Upper lobe of left lung (tissue), 6 donors: ENCODE data around the gene CDC42SE1. TPM values are rescaled to one million over a fixed set of nuclear protein-coding genes. Genes with fewer than 3 reads are reported as not detected.

Experiments
- ATAC-seq, 2 donors: fragments of 200-7000 bp; cut with Tn5 transposase; one replicate each; pipeline ENCODE4 v1.9.1; 2022; ENCODE audit warnings: mild to moderate bottlenecking in 2 of 2, moderate library complexity in 2 of 2; ENCODE audit not compliant: low FRiP score in 2 of 2
- DNase-seq, 2 donors: peaks; one replicate each; pipeline ENCODE4 v3.0.0-alpha.2; 2019 to 2020
- H3K27ac ChIP-seq, 4 donors: fragments of 200-600 bp; sonication (generic); one replicate each; pipeline ENCODE4 v1.5.1; 2016 to 2019
- H3K27me3 ChIP-seq, 4 donors: fragments of 200-600 bp; sonication (generic); one replicate each; pipeline ENCODE4 v1.5.1; 2017 to 2019
- H3K36me3 ChIP-seq, 4 donors: fragments of 200-600 bp; sonication (generic); one replicate each; pipeline ENCODE4 v1.5.1; 2016 to 2019
- H3K4me1 ChIP-seq, 4 donors: fragments of 200-600 bp; sonication (generic); one replicate each; pipeline ENCODE4 v1.5.1; 2018 to 2019
- H3K4me3 ChIP-seq, 4 donors: fragments of 200-600 bp; sonication (generic); one replicate each; pipeline ENCODE4 v1.5.1; 2017 to 2019; ENCODE audit warnings: mild to moderate bottlenecking in 2 of 4, moderate library complexity in 1 of 4
- H3K9me3 ChIP-seq, 4 donors: fragments of 200-600 bp; sonication (generic); one replicate each; pipeline ENCODE4 v1.5.1; 2018 to 2019
- CTCF ChIP-seq, 6 experiments: fragments of 450-650 bp in 4 of 6; fragments of 200-600 bp in 2 of 6; sonication (generic) in 2 of 6; IDR thresholded peaks; one replicate each; pipeline ENCODE4 v1.5.1; 2016 to 2019; ENCODE audit warnings: antibody characterized with exemption in 6 of 6
- EP300 ChIP-seq, 4 donors: sonication (generic); formaldehyde crosslinking; IDR thresholded peaks; one replicate each; pipeline ENCODE4 v1.5.1; 2017; ENCODE audit warnings: antibody characterized with exemption in 4 of 4, control low read depth in 2 of 4
- POLR2A ChIP-seq, 4 donors: fragments of 450-650 bp; IDR thresholded peaks; one replicate each; pipeline ENCODE4 v1.5.1; 2016 to 2017; ENCODE audit warnings: antibody characterized with exemption in 4 of 4, mild to moderate bottlenecking in 2 of 4
- POLR2AphosphoS5 ChIP-seq, 2 donors: sonication (generic); formaldehyde crosslinking; IDR thresholded peaks; one replicate each; pipeline ENCODE4 v1.5.1; 2017; ENCODE audit warnings: antibody characterized with exemption in 2 of 2
- WGBS, 2 donors: methylation state at CpG; one replicate each; pipeline ENCODE4 v1.1.5; 2017 to 2018; 5-methylcytosine and 5-hydroxymethylcytosine counted together
- total RNA-seq, 6 donors: library from RNA; depleted of rRNA in 4 of 6; stranded (reverse); fragments of >200 nt in 4 of 6; gene quantifications; one replicate each; pipeline versions ENCODE4 v1.1.0 to v1.2.1, GENCODE V29; 2016 to 2021
- donor health status: DM: no; HTN: no; CAD: no; lungs with moderate emphysema.
- donor health status: DM: no; HTN: yes; CAD: no; lungs with severe emphysema.

Gene CDC42SE1
- total RNA-seq, 6 donors from 2014 or later: 66.9 to 131 (median 90.5) TPM

GRCh38 chr1:151060657-151061421 is 1.4 kb upstream of the CDC42SE1 start:
- TF ChIP-seq EP300 (IDR thresholded peaks at IDR 0.05) (no peak), POLR2A (IDR thresholded peaks at IDR 0.05) (no peak), CTCF (IDR thresholded peaks at IDR 0.05) (no peak), POLR2AphosphoS5 (IDR thresholded peaks at IDR 0.05) (no peak)
- H3K9me3 ChIP-seq: no peaks in the 10 kb centered on the region
- H3K27me3 ChIP-seq: no peaks in the 10 kb centered on the region
- 63 to 74% methylated on average over 4 of the region's 4 CpGs for WGBS, 2 donors
- no peak for ATAC-seq
- H3K36me3 ChIP-seq: peaks cover 0 to 12% (median under 1%) of the 10 kb centered on the region in 4 donors
- H3K27ac ChIP-seq: peak overlapping the region in 1 of 4 donors; percentile 99
- DNase-seq: no peak
- peaks cover 23 to 37% (median 30%) of the 10 kb centered on the region in 4 donors for H3K4me1 ChIP-seq
- peak overlapping the region in 3 of 4 donors; percentile 65 to 93 (median 88) for H3K4me3 ChIP-seq

DNA sequence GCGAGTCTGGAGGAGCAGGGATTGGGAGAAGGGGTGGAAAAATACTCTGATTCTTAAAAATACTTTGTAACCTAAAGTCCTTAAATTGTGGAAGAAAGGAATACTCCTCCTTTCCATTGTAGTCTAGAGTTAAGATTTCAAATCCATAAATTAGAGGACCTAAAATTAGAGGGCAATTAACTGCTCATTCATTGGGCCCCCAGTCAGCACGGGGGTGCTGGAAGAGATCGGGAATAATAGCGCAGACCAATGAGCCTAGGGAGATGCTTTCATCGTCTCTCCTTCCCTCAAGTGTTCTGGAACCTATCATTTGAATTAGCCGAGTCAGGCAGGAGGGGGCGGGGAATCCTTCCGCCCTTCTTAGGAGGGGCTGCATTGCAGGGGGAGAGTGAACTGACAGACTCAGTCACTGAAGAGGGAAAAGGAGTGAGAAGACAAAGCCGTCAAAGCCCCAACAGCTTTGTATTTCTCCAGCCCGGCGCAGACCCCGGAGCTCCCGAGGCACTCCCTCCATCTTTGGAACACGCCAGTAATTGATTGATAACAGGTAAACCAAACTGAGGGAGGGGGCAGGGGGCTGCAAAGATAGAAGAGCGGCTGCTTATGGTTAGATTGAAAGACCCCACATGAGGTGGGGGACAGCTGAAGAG is 710 bp upstream of the CDC42SE1 start, which contains the start of gene MLLT11:
MLLT11 (plus strand) TSS at position 391 of the 650 bp plus-strand sequence. CDS start 6,828 bp downstream, outside the sequence.
- TF ChIP-seq CTCF (IDR thresholded peaks at IDR 0.05) (no peak), POLR2AphosphoS5 (IDR thresholded peaks at IDR 0.05) (peak in 1 of 2 donors; percentile 31)
- H3K9me3 ChIP-seq: no peaks in the 10 kb centered on the region
- ATAC-seq (peak in 1 of 2 donors; percentile 41), DNase-seq (no peak)
- WGBS, 2 donors: 3 to 4% methylated on average over 13 to 15 of the region's 15 CpGs
- peaks cover 30 to 44% (median 38%) of the 10 kb centered on the region in 4 donors for H3K4me1 ChIP-seq
- peak within 1 kb of the TSS; percentile 65 to 93 (median 88) for H3K4me3 ChIP-seq
- peaks cover 6 to 19% (median 8%) of the 10 kb centered on the region in 4 donors for H3K36me3 ChIP-seq
- no peaks in the 10 kb centered on the region for H3K27me3 ChIP-seq
- peak within 1 kb of the TSS; percentile 89 to 99 (median 98) for H3K27ac ChIP-seq

DNA sequence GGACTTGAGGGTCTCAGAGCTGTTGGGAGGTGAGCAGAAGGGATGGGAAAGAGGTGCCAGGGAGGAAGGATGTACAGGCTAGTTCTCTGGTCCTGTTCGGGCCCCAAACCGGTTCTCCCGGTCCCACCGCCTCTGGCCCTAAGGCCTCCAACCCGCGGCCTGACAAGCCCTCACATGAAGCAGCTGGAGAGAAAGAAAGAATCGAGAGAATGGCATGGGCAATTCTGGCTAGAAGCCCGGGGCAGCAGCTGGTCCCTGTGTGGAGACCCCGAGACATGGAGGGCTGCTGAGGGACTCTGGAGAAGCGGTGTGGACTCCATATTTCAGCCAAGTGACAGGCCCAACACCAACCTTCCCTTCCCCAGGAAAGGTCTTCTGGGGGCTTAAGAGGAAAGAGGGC is 730 bp downstream of the CDC42SE1 start:
- Histone ChIP-seq H3K4me1 (peaks cover 30 to 47% (median 40%) of the 10 kb centered on the region in 4 donors), H3K9me3 (no peaks in the 10 kb centered on the region), H3K27me3 (no peaks in the 10 kb centered on the region), H3K4me3 (peak overlapping the region; percentile 65 to 93 (median 88)), H3K36me3 (peaks cover 19 to 34% (median 22%) of the 10 kb centered on the region in 4 donors), H3K27ac (peak overlapping the region; percentile 89 to 99 (median 98))
- TF ChIP-seq POLR2A (IDR thresholded peaks at IDR 0.05) (no peak), CTCF (IDR thresholded peaks at IDR 0.05) (no peak), EP300 (IDR thresholded peaks at IDR 0.05) (no peak), POLR2AphosphoS5 (IDR thresholded peaks at IDR 0.05) (no peak)
- DNase-seq (peak; percentile 63 to 85), ATAC-seq (peak; percentile 23 to 74)
- 1 to 2% methylated on average over 7 to 10 of the region's 10 CpGs for WGBS, 2 donors

GRCh38 chr1:151056149-151056548 is 3.3 kb downstream of the CDC42SE1 start:
- Histone ChIP-seq H3K9me3 (no peaks in the 10 kb centered on the region), H3K27me3 (no peaks in the 10 kb centered on the region), H3K36me3 (peaks cover 39 to 57% (median 42%) of the 10 kb centered on the region in 4 donors), H3K27ac (peak overlapping the region; percentile 89 to 99 (median 98)), H3K4me1 (peaks cover 30 to 47% (median 40%) of the 10 kb centered on the region in 4 donors), H3K4me3 (peak overlapping the region in 3 of 4 donors; percentile 1 to 88 (median 65))
- DNase-seq (no peak), ATAC-seq (no peak)
- 9 to 37% methylated on average over 2 of the region's 2 CpGs for WGBS, 2 donors
- TF ChIP-seq POLR2A (IDR thresholded peaks at IDR 0.05) (peak in 1 of 4 donors; percentile 36), POLR2AphosphoS5 (IDR thresholded peaks at IDR 0.05) (no peak)

GRCh38 chr1:151055581-151055980 is 3.8 kb downstream of the CDC42SE1 start:
- peak overlapping the region in 2 of 4 donors; percentile 65 to 88 for H3K4me3 ChIP-seq
- peaks cover 28 to 47% (median 40%) of the 10 kb centered on the region in 4 donors for H3K4me1 ChIP-seq
- H3K36me3 ChIP-seq: peaks cover 39 to 59% (median 42%) of the 10 kb centered on the region in 4 donors
- ATAC-seq (no peak), DNase-seq (no peak)
- WGBS, 2 donors: 43 to 83% methylated on average over 1 to 2 of the region's 2 CpGs
- H3K27me3 ChIP-seq: no peaks in the 10 kb centered on the region
- no peaks in the 10 kb centered on the region for H3K9me3 ChIP-seq
- TF ChIP-seq POLR2AphosphoS5 (IDR thresholded peaks at IDR 0.05) (no peak), CTCF (IDR thresholded peaks at IDR 0.05) (no peak), POLR2A (IDR thresholded peaks at IDR 0.05) (no peak), EP300 (IDR thresholded peaks at IDR 0.05) (no peak)
- peak overlapping the region; percentile 89 to 99 (median 98) for H3K27ac ChIP-seq
